GM19397 (cell line): Measurements from ENCODE around the gene KLHDC10.
"Not testable (repeated sequence)": the region's sequence is repeated elsewhere in the genome, so short reads cannot be mapped to it uniquely, and the experiment has no call there.

Experiments
- ATAC-seq: cut with Tn5 transposase; IDR thresholded peaks from one replicate; pipeline ENCODE4 v1.9.1; 2021; ENCODE audit warnings: mild to moderate bottlenecking, moderate library complexity; ENCODE audit not compliant: unreplicated experiment

The KLHDC10 gene

DNA sequence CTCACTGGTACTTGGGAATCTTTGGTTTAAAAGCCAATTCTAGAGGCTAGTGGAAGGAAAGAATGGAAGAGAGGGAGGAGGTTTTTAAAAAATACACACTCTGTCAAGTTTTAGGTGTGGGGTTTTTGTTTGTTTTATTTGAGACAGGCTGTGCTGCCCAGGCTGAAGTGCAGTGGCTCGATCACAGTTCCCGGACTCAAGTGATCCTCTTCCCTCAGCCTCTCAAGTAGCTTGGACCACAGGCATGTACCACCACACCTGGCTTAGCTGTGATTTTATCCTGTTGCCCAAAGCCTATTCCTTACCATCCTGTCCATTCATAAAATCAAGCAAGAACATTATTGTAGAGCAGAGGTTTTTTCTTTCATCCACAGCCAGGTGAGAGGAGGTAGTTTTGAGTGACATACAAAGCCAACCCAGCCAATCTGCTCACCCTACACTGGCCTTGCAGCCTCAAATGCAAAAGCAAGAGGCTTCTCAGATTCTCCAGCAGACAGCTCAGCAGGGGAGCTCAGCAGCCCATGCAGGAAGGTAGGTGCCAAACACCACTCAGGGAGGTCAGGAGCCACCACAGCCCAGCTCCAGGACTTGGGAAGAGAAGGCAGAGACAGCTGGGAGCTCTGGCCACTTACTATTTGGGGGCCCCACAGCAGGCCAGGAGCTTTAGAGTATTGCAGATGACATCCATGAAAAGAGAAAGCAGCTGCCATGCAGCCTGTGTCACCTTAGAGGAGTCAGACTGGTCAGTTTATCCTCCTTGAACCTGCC lies 69.0 kb downstream of the KLHDC10 start:
- ATAC-seq: no peak

DNA sequence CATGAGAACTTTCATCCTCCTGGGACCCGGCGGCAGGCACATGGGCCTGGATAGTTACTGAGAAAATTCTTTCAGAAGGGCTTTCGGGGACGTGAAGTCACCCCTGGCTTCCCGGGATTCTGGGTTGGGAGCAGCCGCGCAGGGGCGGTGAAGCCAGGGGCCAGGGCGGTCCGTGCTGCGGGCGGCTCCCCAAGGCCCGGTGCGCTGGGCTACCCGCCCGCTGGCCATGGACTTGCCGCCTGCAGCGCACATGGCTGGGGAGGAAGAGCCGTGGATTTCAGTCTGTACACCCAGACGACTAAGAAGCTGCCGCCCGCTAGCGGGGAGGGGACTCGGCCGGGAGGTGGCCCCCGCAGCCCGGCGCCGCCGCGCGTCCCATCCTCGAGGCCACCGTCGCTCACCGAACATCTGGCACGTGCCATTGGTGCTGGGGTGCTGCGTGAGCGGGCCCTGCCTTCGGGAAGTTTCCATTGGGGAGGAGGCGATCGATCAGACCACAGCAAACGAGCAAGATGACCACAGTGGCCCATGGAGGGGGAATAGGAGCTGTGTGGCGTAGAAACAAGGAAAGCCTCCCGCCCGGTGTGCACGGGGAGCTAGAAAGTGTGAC lies 70.3 kb downstream of the KLHDC10 start:
- no peak for ATAC-seq

DNA sequence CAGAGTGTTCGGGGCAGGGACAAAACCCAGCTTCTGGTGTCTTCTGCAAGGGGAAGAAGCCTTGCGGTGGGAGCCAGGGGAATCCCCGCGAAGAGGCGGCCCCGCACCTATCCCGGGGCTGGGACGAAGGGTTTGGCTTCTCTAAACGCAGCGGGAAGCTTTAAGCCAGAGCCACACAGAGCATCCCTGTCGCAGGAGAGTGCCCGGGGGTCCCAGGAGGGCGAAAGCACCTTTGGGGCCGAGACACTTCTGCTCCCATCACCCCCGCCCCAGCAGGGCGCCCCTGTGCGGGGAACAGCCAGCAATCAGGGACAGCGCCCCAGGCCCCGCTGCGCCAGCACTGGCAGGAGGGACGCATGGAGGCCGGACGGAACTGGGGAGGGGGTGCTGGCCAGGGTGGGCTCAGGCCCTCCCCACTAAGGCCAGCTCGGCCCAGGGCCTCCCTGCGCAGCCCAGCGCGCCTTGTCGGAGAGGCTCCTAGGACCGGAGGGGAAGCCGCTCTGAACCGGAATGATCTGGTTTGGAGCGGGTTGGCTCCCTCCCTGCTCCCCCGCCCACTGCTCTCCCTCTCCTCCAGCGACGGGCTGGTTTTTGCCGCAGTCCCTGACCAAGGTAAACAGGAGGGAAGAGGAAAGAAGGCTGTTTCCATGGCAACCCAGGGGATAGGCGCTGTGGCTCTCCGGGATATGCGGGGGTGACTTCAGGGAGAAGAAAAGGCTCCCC lies 71.0 kb downstream of the KLHDC10 start:
- ATAC-seq: peak; percentile 54

DNA sequence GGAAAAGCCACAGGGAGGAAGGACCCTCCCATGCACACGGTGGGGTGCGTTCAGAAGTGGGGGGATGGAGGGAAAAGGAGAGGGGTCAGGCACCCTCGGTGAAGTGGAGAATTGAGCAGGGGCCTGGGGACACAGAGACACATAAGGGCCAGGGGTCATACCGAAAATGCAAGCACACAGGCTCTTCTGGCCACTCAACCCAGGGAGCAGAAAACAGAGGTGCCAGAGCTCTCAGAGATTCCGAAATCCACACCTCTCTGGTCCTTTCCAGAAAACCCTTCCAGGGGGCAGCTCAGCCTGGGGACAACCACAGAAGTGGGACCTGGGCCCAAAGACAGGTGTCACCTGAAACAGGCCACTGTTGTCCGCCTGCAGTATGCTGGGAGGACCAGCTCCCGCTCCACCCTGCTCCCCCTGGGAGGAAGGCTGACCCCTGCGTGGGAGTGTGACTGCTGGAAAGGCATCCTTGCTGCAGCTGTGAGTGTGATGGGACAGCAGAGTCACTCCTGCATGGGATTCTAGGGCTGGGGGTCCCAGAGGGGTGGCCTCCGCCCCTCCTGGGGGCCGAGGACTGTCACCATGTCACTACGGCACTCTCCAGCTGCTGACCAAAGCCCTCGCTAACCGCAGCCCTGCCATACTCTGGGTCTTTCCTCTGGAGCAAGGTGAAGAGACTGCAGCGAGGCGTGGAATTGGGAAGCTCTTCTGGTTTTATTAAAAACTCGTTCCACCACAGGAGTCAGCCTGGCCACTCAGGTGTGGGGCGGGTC lies 71.7 kb downstream of the KLHDC10 start:
- ATAC-seq: no peak

DNA sequence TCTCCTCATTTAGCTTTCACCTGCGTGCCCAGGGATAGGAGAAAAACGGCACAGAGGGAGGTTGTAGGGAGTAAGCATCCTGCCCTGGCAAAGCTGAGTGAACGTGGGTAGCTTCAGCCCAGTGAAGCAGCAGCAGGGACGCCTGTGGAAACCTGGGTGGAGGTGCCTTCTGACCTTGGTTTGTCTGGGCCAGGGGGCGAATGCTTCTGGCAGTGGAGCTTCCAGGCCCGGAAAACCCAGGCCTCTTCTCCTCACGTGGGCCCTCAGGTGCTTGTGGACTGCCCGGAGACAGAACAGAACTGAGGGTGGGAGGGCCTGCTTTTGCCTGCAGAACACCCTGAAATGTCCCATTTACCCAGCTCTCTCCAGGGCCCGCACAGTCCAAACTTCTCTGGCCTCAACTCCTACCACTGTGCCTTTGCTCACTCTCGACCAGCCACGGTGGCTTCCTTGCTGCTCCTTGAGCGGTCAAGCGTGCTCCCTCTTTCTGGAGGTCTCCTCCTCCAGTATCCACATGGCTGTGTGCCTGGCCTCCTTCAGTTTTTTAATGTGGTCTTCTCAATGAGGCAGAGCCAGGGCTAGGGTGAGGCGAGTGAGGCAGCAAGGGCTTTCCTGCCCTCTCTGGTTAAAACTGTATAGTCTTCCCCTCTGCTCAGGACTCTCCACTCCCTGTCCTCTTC lies 72.5 kb downstream of the KLHDC10 start:
- ATAC-seq: no peak

DNA sequence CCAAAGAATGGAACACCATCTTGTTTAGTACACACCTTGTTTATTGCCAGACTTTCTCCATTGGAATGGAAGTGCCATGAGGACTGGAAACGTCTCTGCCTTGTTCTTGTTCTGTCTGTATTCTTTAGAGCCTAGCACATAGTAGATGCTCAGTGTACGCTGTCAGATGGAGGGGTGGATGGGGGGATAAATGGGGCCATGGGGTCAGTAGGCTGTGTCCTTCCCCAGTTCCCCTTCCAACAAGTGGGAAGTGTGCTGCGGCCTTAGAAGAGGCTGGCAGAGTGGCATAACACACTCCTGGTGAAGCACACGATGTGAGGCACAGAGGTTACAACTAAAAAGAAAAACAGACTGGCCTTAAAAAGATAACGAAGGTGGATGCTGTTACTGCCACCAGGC lies 73.0 kb downstream of the KLHDC10 start:
- no peak for ATAC-seq

DNA sequence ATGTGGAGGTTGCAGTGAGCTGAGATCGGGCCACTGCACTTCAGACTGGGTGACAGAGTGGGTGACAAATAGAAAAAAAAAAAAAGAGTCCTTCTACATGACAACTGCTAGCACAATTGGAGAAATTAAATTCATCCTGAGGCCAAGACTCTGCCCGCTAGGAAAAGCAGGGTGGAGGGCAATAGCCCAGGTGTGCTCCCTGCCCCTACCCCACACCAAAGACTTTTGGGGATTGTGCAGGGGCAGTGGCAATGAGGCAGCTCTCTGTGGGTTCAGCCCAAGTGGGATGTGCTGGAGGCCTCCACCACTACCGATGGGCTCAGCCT lies 73.6 kb downstream of the KLHDC10 start:
- no peak for ATAC-seq

DNA sequence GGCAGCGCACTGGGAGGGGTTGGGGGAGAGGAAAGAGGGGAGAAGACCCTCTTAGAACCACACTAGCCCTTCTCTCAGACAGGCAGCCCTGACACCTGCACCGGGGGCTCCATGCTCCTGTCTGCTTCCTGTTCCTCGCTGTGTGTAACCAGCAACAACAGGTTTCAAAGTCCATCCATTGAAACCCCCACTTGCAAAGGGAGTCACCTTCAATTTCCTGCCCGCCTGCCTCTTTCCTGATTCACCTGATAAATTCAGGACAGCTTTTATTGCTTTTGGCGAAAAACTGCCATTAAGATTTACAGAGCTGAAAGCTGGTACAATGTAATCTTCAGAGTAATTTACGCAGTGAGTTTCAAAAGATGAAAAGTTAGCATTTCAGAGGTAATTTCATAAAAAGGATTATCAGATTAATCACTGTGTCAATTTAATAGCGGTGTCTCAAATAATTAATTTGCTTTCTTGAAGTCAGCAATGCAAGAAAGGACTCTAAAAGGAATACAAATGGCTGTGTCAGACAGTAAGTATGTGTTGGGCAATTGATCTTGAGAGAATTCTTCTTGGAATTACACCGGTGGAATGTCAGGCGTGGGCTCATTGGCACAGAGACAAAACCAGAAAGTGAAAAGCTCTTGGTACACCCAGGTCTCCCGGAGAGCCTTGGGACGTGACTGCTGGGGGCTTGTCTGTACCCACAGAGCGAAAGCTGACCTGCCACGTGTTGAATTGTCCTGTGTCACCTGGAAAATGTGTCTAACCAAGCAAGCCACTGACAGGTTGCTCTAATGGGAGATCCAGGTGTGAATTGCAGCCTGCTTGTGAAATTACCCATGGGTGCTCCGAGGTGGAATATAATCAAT lies 74.2 kb downstream of the KLHDC10 start:
- ATAC-seq: no peak

DNA sequence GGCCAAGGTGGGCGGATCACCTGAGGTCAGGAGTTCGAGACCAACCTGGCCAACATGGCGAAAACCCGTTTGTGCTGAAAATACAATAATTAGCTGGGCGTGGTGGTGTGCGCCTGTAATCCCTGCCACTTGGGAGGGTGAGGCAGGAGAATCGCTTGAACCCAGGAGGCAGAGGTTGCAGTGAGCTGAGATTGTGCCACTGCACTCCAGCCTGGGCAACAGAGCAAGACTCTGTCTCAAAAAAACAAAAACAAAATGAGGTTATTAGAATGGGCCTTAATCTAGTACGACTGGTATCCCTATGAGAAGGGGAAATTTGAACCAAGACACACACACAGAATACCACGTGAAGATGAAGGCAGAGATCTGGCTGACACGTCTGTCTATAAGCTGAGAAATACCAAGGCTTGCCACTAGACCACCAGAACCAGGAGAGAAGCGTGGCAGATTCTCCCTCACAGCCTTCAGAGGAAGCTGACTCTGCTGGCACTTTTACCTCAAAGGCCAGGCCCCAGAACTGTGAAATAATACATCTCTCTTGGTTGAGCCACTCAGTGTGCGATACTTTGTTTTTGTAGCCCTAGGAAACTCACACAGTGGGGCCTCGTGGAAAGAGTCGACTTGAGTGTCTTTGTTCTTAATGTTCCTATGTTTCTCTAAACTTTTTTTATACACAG lies 75.2 kb downstream of the KLHDC10 start:
- ATAC-seq: no peak

DNA sequence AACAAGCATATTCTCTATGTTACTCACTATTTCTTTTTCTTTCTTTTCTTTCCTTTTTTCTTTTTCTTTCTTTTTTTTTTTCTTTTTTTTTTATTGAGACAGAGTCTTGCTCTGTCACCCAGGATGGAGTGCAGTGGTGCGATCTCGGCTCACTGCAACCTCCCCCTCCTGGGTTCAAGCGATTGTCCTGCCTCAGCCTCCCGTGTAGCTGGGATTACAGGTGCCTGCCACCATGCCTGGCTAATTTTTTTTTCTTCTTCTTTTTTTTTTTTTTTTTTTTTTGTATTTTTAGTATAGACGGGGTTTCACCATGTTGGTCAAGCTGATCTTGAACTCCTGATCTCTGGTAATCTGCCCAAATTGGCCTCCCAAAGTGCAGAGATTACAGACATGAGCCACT lies 75.8 kb downstream of the KLHDC10 start:
- ATAC-seq: not testable (repeated sequence)

DNA sequence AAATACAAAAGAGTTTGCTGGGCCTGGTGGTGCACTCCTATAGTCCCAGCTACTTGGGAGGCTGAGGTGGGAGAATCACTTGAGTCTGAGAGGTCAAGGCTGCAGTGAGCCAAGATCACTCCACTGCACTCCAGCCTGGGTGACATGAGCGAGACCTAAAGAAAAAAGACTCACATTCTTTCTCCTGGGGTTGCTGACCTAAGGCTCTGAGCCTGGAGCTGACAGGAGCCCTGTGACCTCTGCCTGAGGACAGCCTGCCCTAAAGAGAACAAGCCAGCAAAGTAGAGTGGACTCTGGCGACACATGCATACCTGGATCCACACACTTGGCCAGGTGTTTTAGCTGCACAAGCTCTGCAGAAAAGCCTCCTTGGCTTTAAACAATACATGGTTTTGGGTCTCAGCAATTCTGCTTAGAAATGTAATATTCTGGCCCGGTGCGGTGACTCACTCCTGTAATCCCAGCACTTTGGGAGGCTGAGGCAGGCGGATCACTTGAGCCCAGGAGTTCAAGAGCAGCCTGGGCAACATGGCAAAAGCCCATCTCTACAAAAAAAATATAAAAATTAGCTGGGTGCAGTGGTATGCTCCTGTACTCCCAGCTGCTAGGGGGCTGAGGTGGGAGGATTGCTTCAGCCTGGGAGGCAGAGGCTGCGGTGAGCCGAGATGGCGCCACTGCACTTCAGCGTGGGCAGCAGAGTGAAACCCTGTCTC lies 76.5 kb downstream of the KLHDC10 start:
- ATAC-seq: no peak

DNA sequence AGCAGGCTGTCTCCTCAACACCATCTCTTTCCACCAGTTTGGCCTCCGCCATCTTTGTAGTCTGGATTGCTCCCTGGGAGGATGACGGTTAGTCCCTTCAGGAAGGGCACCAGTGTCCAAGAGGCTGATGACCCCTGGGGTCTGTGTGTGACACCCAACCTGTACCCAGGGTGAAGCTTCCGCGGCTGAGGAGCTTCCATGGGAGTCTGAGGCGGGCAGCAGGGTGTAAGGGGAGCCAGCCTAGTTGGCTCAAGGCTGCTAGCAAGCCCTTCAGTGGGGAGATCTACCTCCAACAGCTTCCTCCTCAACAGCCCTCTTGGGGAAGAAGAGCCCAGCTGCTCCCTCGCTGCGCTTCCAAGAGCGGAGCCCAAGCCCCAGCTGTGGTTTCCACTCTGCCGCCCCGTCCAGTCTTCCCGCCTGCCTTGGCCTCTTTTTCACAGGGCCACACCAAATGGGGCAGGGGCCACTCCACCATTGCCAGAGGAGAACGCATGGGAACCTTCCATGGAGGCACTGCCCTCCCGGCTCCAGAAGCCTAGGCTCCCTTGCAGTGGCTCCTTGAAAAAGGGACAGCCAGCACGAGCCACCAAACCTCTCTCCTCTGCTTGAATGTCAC lies 77.5 kb downstream of the KLHDC10 start:
- ATAC-seq: no peak

DNA sequence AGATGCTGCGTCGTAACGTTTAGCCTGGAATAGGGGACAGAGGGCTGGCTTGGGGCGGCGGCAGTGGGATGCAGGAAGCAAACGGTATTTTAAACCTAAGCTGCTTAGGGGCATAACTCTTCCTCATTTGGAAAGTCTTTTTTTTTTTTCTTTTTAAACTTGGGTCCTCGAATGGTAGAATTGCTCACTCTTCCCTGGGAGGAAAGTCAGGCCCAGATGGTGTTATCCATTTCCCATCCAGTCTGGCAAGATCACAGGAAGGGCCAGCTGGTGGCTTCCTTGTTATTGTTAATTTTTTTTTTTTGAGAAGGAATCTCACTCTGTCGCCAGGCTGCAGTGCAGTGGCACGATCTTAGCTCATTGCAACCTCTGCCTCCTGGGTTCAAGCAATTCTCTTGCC lies 78.2 kb downstream of the KLHDC10 start:
- no peak for ATAC-seq

DNA sequence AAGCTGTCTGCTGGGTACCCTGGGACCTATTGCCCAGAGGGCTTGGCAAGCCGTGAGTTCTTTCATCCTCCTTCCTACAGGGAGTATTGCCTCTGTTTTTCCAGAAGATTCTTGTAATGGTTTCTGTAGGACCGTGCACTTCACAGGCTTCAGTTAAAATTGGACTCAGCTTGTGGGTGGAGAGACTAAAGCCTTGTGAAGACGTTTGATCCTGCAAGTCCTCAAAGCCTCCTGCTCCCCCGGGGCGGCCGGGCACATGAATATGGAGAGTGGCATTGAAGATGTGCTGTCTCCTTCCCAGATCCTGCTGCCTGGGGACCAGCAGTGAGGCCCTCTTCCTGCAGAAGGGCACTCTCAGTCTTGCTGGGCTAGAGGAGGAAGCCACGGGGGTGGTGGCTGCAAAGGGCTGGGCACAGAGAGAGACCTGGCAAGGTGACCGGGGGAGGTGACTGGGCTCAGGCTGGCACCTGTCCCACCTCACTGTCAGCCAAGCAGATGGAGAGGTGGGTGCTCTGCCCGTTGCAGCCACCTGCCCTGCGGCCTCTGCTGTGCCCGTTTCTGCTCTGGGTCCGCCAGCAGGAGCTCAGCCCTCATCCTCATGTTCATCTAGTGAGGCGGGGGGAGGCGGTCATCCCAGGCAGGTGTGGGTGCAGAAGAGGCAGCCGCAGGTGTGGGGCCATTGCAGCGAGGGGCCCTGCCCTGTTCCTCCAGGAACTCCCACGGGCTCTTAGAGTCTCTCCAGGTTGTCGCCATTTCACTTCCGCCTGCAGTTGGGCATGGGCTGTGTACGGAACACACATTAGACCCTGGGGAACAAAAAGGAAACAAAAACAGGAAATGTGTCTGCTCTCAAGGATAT lies 79.2 kb downstream of the KLHDC10 start:
- ATAC-seq: peak; percentile 66

DNA sequence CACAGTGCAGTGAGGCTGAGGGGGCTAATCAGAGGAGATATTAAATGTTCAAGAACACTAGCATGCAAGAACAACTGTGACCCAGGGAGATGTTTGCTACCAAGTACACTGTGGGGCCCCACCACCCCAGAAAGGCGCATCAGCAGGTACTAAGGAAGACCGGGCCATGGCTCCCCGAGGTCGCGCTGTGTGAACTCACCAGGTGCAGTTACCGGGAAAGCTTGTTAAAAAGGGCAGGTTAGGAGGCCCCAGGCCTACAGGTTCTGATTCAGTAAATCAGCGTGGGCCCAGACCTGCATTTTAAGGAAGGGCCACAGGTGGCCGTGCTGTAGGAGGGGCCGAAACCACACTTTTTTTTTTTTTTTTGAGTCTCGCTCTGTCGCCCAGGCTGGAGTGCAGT lies 80.3 kb downstream of the KLHDC10 start:
- ATAC-seq: no peak

DNA sequence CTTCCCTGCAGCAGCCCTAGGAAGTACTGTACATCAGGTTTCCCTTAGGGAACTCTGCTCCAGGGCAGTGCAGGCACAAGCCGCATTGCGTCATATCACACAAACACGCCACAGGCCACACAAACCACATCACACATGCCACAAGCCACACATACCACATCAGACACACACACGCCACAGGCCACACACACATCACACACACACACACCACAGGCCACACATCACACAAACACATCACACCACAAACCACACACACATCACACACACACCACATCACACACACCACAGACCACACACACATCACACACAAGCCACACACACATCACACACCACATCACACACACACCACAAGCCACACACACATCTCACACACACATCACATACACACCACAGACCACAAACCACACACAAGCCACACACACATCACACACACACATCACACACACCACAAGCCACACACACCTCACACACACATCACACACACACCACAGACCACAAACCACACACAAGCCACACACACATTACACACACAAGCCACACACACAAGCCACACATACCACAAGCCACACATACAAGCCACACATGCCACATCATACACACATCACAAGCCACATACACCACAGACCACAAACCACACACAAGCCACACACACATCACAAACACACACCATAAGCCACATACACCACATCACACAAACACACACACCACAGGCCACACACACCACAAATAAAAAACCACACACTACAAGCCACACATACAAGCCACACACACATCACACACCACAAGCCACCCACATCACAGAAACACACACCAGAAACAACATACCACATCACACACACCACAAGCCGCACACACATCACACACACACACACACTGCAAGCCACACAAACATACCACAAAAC lies 81.5 kb downstream of the KLHDC10 start:
- ATAC-seq: no peak
